ENCODE data around the gene FRYL.

GRCh38 chr4:48673537-48673936, 106.5 kb downstream of the FRYL start:
- TF ChIP-seq POLR2A (IDR thresholded peaks at IDR 0.05): no peak
- TF ChIP-seq, protein P1, sequence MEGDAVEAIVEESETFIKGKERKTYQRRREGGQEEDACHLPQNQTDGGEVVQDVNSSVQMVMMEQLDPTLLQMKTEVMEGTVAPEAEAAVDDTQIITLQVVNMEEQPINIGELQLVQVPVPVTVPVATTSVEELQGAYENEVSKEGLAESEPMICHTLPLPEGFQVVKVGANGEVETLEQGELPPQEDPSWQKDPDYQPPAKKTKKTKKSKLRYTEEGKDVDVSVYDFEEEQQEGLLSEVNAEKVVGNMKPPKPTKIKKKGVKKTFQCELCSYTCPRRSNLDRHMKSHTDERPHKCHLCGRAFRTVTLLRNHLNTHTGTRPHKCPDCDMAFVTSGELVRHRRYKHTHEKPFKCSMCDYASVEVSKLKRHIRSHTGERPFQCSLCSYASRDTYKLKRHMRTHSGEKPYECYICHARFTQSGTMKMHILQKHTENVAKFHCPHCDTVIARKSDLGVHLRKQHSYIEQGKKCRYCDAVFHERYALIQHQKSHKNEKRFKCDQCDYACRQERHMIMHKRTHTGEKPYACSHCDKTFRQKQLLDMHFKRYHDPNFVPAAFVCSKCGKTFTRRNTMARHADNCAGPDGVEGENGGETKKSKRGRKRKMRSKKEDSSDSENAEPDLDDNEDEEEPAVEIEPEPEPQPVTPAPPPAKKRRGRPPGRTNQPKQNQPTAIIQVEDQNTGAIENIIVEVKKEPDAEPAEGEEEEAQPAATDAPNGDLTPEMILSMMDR (IDR thresholded peaks at IDR 0.05): no peak

Measured in lower leg skin (tissue), 3 donors.